Measurements from ENCODE around the gene RUFY3. TPM values are rescaled to one million over a fixed set of nuclear protein-coding genes. Genes with fewer than 3 reads are reported as not detected.

RUFY3 gene
- total RNA-seq, 2 donors from 2014 or later, result 75.1 to 91.2 TPM

DNA sequence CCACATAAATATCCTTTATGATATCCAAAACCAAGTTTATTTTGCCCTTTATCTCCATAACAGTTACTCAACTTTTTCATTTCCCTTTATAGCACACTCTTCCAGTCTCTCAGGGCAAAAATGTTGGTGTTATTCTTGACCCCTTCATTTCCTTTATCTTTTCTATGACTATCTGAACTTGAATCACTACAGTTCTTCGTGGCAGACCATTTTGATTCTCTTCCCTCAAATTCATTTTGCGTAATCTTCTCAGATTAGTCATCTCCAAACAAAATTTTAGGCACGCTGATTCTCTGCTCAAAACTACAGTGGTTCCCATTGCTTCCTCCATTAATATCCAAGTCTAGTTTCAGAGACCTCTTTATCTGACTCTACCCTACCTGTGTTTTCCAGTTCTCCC is 26.1 kb downstream of the RUFY3 start:
- H3K27me3 ChIP-seq (ENCODE audit: control insufficient read depth, insufficient read depth, low read length, poor library complexity, severe bottlenecking), result no peaks in the 10 kb centered on the region
- Mint-ChIP-seq H3K4me3 (no peak overlapping the region), H3K27ac (no peak overlapping the region), H3K4me1 (no peaks in the 10 kb centered on the region), H3K9me3 (no peaks in the 10 kb centered on the region), H3K27me3 (ENCODE audit: insufficient read depth) (no peaks in the 10 kb centered on the region), H3K36me3 (ENCODE audit: low read depth) (no peaks in the 10 kb centered on the region)
- WGBS, 2 experiments (ENCODE audit: insufficient coverage in 1 of 2, insufficient read length in 1 of 2), result 96 to 100% methylated on average over 3 of the region's 3 CpGs
- no peak overlapping the region for H3K9ac ChIP-seq (ENCODE audit: extremely low read depth, low read length, poor library complexity, severe bottlenecking)
- DNase-seq, result no peak
- H3K4me3 ChIP-seq (ENCODE audit: low read length), result no peak overlapping the region
- H3K27ac ChIP-seq (ENCODE audit: low read depth, low read length), result no peak overlapping the region
- H3K9me3 ChIP-seq (ENCODE audit: control insufficient read depth, low read length), result no peaks in the 10 kb centered on the region
- TF ChIP-seq, protein P1, sequence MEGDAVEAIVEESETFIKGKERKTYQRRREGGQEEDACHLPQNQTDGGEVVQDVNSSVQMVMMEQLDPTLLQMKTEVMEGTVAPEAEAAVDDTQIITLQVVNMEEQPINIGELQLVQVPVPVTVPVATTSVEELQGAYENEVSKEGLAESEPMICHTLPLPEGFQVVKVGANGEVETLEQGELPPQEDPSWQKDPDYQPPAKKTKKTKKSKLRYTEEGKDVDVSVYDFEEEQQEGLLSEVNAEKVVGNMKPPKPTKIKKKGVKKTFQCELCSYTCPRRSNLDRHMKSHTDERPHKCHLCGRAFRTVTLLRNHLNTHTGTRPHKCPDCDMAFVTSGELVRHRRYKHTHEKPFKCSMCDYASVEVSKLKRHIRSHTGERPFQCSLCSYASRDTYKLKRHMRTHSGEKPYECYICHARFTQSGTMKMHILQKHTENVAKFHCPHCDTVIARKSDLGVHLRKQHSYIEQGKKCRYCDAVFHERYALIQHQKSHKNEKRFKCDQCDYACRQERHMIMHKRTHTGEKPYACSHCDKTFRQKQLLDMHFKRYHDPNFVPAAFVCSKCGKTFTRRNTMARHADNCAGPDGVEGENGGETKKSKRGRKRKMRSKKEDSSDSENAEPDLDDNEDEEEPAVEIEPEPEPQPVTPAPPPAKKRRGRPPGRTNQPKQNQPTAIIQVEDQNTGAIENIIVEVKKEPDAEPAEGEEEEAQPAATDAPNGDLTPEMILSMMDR (conservative IDR thresholded peaks at IDR 0.05), result no peak
- no peaks in the 10 kb centered on the region for H3K4me1 ChIP-seq (ENCODE audit: control insufficient read depth, insufficient read depth, low read length)
- H3K36me3 ChIP-seq (ENCODE audit: control insufficient read depth, insufficient read depth, low read length), result no peaks in the 10 kb centered on the region

DNA sequence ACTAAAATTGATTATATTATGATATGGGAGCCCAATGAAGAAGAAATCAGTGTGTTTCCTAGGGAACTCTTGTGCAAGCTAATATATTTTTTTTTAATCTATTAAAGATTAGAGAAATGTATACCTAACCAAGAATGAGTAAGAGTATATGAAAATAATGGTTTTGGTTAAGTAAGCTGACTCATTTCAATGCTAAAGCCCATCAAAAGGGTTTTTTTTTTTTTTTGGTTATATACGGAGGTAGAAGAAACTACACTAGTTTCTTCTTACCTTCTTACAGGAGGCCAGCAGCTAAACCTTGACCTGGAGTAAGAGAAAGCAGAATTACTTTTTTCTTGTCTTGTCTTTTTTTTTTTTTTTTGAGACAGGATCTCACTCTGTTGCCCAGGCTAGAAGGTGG is 27.5 kb downstream of the RUFY3 start:
- Histone ChIP-seq H3K9me3 (ENCODE audit: control insufficient read depth, low read length) (no peaks in the 10 kb centered on the region), H3K27me3 (ENCODE audit: control insufficient read depth, insufficient read depth, low read length, poor library complexity, severe bottlenecking) (no peaks in the 10 kb centered on the region), H3K9ac (ENCODE audit: extremely low read depth, low read length, poor library complexity, severe bottlenecking) (no peak overlapping the region), H3K27ac (ENCODE audit: low read depth, low read length) (no peak overlapping the region), H3K4me1 (ENCODE audit: control insufficient read depth, insufficient read depth, low read length) (no peaks in the 10 kb centered on the region), H3K36me3 (ENCODE audit: control insufficient read depth, insufficient read depth, low read length) (no peaks in the 10 kb centered on the region), H3K4me3 (ENCODE audit: low read length) (no peak overlapping the region)
- H3K9me3 Mint-ChIP-seq, result no peaks in the 10 kb centered on the region
- H3K36me3 Mint-ChIP-seq (ENCODE audit: low read depth), result no peaks in the 10 kb centered on the region
- no peaks in the 10 kb centered on the region for H3K4me1 Mint-ChIP-seq
- TF ChIP-seq, protein P1 (conservative IDR thresholded peaks at IDR 0.05), result no peak
- H3K27ac Mint-ChIP-seq, result no peak overlapping the region
- no peak for DNase-seq
- H3K4me3 Mint-ChIP-seq, result no peak overlapping the region
- no peaks in the 10 kb centered on the region for H3K27me3 Mint-ChIP-seq (ENCODE audit: insufficient read depth)
- no CpG with 5 or more reads among the region's 1 CpG for WGBS, 2 experiments (ENCODE audit: insufficient coverage in 1 of 2, insufficient read length in 1 of 2)

DNA sequence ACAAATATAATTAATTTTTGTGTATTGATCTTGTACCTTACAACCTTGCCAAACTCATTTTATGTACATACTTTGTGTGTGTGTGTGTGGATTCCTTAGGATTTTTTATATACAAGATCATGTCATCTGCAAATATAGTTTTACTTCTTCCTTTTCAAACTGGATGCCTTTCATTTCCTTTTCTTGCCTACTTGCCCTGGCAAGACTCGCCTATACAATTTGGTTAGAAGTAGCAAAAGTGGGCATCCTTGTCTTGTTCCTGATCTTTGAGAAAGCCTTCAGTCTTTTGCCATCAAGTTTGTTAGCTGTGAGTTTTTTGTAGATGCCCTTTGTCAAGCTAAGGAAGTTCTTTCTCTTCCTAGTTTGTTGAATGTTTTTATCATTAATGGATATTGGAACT is 30.5 kb downstream of the RUFY3 start:
- WGBS, 2 experiments (ENCODE audit: insufficient coverage in 1 of 2, insufficient read length in 1 of 2), result 92 to 100% methylated on average over 1 of the region's 1 CpG

More for the DNA sequence above, 30.5 kb downstream of the RUFY3 start:
- Histone ChIP-seq H3K27ac (ENCODE audit: low read depth, low read length) (no peak overlapping the region), H3K27me3 (ENCODE audit: control insufficient read depth, insufficient read depth, low read length, poor library complexity, severe bottlenecking) (no peaks in the 10 kb centered on the region), H3K4me3 (ENCODE audit: low read length) (no peak overlapping the region), H3K9ac (ENCODE audit: extremely low read depth, low read length, poor library complexity, severe bottlenecking) (no peak overlapping the region), H3K36me3 (ENCODE audit: control insufficient read depth, insufficient read depth, low read length) (no peaks in the 10 kb centered on the region), H3K4me1 (ENCODE audit: control insufficient read depth, insufficient read depth, low read length) (no peaks in the 10 kb centered on the region), H3K9me3 (ENCODE audit: control insufficient read depth, low read length) (peaks cover 3% of the 10 kb centered on the region)
- Mint-ChIP-seq H3K27me3 (ENCODE audit: insufficient read depth) (no peaks in the 10 kb centered on the region), H3K4me1 (no peaks in the 10 kb centered on the region), H3K9me3 (peaks cover 3% of the 10 kb centered on the region), H3K36me3 (ENCODE audit: low read depth) (no peaks in the 10 kb centered on the region), H3K27ac (no peak overlapping the region), H3K4me3 (no peak overlapping the region)
- TF ChIP-seq, protein P1 (conservative IDR thresholded peaks at IDR 0.05), result no peak
- no peak for DNase-seq
